ENCODE measurements around the gene PHB1.

Gene PHB1

GRCh38 chr17:49414622-49415350, at the start of gene PHB1:
PHB1 (minus strand) TSS chr17:49414882; CDS start chr17:49413264, 1,618 bp downstream.
- DNase-seq = peak; percentile 97

DNA sequence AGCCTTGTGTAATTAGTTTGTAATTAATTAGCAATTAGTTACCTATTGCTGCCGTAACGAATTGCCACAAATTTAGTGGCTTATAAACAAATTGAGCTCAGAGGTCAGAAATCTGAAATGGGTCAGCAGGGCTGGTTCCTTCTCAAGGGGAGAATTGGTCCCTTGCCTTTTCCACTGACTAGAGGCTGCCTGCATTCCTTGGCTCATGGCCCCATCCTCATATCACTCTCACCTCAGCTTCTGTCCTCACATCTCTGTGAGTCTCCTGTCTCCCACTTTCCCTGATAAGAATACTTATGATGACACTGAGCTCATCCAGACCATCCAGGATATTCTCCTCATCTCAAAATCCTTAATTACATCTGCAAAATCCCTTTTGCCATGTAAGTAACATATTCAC, 49.4 kb upstream of the PHB1 start:
- no peak for DNase-seq

DNA sequence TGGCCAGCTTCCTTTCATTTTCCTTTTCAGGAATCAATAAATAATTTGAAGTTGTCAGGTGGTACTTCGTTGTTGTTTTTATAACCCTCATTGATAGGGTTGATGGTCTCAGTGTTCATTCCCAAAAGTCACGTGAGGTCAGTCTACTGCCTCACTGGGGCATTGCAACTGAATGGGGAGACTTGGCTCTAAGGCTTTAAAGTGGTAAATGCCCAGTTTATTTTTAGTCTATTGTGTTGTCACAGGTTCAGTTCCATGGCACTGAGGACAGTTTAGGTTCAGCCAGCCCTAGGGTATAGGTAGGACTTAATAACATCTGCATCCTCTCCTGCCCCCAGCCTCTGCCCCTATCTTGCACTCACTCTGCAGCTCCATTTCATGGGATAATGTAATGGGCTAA, 46.9 kb upstream of the PHB1 start:
- DNase-seq = no peak

DNA sequence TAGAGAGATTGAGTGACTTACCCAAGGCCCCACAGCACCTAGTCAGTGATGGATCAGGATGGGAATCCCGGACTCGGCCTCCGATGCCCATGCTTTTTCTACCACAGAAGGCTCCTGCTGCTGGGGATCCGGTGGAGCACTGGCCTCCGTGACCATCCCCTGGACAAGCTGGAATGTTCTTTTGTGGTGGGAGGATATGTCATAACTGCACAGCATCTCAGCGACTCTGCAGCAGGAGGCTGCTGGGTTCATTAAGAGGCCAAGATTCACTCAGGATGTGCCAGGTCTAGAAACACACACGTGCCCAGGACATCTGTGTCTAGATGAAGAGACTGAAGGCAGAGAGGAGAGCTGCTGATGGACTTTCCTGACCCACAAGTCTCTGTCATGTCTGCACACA, 45.7 kb upstream of the PHB1 start:
- DNase-seq = no peak

GRCh38 chr17:49459401-49459984, 44.8 kb upstream of the PHB1 start:
- no peak for DNase-seq

DNA sequence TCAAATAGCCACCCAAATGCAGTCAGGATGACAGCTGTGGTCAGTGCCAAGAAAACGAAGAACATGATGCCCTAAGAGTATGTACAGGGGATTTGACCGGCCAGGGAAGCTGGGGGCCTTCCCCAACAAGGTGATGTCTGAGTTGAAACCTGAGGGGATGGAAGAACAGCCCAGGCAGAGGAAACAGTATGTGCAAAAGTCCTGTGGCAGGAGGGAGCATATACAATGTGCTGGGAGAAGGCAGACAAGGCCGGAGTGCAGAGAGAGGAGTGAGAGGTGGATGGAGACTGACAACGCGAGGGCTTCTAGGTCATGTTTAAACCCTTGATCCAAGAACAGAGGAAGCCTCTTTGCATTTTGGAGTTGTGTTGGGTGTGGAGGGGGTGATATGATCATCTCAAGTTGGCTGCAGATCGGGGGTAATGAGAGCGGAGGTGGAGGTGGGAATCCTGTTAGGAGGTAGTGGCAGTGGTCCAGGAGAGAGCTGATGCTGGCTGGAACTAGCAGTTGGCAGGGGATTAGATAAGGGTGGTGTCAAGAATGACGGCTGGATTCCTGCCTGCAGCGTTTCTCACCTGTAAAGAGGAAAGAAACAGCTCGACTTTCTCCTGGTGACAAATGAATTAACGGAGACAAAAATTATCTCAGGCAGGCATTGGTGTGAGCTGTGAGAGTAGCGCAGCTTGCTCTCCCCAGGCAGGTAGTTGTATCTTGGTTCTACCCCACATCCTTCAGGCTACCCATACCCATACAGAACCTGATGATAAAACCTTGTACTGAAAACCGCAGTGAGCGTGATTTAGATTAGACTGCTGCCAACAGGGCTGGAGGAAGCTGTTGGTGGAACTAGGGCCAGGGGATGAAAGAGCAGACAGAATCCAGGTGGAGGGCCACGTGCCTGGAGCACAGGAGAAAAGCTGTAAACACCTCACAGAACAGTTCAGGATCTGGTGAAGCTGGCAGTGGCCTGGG, 43.2 kb upstream of the PHB1 start:
- peak; percentile 15 for DNase-seq

GRCh38 chr17:49456183-49456965, 41.7 kb upstream of the PHB1 start:
- DNase-seq = no peak

GRCh38 chr17:49455272-49455861, 40.7 kb upstream of the PHB1 start:
- DNase-seq = no peak

DNA sequence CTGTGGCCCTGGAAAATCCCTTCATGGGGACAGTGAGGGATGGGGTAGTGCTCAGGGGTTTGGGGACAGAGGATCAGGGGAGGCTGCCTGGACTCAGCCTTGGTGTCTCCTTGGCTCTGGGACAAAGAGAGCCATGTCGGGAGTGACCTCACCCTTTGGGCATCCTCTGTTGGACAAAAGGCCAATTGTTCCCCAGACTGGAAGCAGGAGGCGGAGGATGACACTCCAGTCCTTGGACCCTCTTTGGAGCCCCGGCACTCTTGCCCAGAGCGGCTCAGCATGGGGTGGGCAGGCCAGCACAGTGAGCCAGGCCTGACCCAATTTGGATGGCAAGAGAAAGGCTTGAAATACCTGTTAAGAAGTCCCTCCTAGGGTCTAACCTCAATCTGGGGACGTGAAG, 39.4 kb upstream of the PHB1 start:
- DNase-seq = no peak

DNA sequence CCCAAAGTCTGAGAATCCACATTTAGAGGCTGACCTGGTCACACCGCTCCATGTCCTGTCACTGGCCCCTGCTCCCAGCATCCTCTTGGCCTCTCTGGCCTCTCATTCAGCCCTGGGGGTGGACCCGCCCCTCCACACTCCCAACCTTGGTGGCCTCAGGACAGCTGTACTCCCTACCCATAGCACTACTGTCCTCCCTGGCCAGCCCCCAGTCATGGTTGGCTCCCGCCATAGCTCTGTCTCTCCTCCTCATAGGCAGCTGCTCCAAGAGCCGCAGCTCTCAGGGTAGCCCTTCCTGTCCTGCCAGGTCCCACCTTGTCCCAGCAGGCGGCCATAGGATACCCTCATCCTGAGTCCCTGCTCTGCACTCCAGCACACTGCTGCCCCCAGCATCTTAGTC, 38.0 kb upstream of the PHB1 start:
- DNase-seq = no peak

- no peak for DNase-seq
Measured at GRCh38 chr17:49452201-49452600, 37.5 kb upstream of the PHB1 start.

DNA sequence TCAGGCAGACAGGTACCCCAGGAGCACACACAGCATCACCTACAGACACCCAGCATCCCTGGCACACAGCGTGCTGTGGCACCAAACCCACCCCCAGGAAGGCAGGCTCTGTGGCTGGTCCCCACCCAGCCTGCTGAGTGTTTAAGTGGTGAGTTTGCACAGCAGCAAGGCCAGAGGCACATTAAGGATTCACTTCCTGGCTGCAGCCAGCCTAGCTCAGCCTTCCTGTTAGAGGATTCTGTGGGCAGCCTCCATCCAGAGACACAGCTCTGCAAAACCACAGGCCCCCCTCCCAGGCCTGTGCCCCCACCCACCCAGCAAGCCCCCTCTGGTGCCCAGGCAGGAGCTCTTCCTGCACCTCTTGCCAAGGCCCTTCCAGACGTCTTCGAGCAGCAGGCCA, 36.1 kb upstream of the PHB1 start:
- no peak for DNase-seq

DNA sequence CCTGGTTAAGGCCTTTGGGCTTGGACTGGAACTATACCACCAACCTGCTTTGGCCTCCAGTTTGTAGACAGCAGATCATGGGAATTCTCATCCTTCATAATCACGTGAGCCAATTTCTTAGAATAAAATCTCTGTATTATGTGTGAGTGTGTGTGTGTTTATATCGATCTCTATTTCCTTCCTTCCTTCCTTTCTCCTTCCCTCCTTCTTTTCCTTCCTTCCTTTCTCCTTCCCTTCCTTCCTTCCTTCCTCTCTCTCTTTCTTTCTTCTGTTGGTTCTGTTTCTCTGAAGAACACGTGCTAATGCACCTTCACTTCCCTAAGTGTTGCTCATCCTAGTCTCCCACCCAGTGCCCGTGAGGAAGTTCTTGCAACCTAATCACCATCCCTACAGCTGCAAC, 35.5 kb upstream of the PHB1 start:
- no peak for DNase-seq

- no peak for DNase-seq
Measured at GRCh38 chr17:49447628-49448302, 33.1 kb upstream of the PHB1 start.

- DNase-seq = no peak
Measured at GRCh38 chr17:49445591-49445990, 30.9 kb upstream of the PHB1 start.

DNA sequence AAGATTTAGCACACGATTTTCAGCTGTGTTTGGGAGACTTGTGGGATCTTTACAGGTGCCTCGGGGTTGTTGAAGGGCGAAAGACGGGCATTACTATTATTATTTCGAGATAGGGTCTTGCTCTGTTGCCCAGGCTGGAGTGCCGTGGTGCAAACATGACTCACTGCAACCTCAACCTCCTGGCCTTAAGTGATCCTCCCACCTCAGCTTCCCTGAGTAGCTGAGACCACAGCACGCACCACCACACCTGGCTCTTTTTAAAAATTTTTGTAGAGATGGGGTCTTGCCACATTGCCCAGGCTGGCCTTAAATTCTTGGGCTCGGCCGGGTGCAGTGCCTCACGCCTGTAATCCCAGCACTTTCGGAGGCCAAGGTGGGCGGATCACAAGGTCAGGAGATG, 29.7 kb upstream of the PHB1 start:
- DNase-seq = no peak

- no peak for DNase-seq
Measured at GRCh38 chr17:49443862-49444261, 29.2 kb upstream of the PHB1 start.

DNA sequence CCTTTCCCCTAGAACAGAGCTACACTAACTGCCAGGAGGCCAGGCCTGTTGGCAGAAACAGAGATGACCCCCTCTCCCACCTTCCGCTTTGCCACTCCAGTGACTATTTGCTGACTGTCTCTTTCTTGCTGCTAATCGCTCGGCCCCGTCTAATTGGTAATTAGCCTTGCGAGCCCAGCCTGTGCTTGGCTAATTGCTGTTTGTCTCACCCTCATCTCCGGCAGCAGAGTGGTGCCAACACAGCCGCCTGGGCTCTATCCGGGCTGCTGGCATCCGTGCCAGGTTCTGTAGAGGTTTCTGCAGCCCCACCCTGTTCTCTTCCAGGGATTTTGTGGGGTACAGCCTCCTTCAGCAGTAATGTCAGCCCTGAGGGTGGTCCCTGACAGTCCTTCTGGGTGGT, 27.4 kb upstream of the PHB1 start:
- peak; percentile 60 for DNase-seq

DNA sequence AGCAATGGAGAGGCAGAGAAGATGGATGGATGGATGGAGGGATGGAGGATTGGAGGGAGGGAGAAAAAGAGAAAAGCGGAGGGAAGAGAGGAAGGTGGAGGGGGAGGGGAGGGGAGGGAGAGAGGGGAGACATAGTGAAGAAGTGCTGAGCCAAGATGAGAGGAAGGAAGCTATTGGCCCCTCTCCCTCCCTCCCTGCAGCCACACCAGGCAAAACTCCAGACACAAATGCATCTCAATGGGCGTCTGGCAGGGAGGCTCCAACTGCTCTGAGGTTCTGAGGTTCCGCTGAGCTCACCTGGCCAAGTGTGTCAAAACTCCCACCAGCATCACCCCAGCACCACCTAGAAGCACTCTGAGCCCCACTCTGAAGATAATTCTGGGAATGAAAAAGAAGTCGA, 26.9 kb upstream of the PHB1 start:
- DNase-seq = no peak

DNA sequence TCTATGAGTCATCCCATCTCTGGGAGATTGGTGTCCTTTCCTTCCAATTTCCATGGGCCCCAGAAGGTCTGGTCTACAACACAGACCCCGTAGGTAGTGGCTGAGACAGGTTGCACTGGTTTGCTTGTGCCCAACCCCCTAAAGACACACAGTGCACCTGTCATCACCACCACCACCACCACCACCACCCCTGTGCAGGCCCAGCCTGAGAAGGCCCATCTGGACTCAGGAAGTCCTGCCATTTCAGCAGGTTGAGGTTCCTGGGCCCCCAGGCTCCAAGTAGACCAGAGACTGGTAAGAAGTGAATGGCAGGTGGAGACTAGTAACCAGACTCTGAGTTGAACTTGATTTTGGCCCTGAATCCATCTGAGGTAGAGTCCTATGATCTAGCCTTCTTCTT, 25.9 kb upstream of the PHB1 start:
- DNase-seq = no peak

- peak; percentile 31 for DNase-seq
Measured at GRCh38 chr17:49439673-49440571, 25.2 kb upstream of the PHB1 start.

Measured in NCI-H1105 treated with DMSO at 0.1 percent for 48 hours (cell line).